Renal cortex interstitium (tissue), 11 donors: Measurements from ENCODE around the gene ERN2. TPM values are rescaled to one million over a fixed set of nuclear protein-coding genes. Genes with fewer than 3 reads are reported as not detected.
"Not testable (repeated sequence)": the region's sequence is repeated elsewhere in the genome, so short reads cannot be mapped to it uniquely, and the experiment has no call there.

ENCODE experiments used
- DNase-seq, 11 donors: peaks; one replicate each; pipeline ENCODE4 v3.0.0-alpha.2; 2013; ENCODE audit warnings: low read depth in 9 of 11, low spot score in 4 of 11; ENCODE audit errors: extremely low read depth in 1 of 11
- polyA plus RNA-seq, 3 donors: library from polyadenylated mRNA; unstranded; fragments of 120-200 nt; gene quantifications; one replicate each; pipeline ENCODE4 v1.2.1, GENCODE V29; 2013; ENCODE audit not compliant: insufficient read length in 3 of 3

Gene ERN2
- polyA plus RNA-seq, 3 donors, result 0.19 to 0.49 (median 0.47) TPM

DNA sequence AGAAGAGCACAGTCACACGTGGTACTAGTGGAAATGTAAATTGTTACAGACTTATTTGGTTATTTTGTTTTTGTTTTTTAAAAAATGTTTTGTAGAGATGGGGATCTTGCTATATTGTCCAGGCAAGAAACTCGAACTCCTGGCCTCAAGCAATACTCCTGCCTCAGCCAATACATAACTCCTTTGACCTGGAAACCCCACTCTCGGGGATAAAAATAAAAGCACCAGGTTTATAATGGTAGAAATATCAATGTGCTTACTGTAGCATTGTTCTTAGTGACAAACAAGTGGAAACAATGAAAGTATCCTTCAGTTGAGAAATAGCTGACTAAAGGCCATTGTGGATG lies 11.7 kb upstream of the ERN2 start:
- DNase-seq, result no peak

DNA sequence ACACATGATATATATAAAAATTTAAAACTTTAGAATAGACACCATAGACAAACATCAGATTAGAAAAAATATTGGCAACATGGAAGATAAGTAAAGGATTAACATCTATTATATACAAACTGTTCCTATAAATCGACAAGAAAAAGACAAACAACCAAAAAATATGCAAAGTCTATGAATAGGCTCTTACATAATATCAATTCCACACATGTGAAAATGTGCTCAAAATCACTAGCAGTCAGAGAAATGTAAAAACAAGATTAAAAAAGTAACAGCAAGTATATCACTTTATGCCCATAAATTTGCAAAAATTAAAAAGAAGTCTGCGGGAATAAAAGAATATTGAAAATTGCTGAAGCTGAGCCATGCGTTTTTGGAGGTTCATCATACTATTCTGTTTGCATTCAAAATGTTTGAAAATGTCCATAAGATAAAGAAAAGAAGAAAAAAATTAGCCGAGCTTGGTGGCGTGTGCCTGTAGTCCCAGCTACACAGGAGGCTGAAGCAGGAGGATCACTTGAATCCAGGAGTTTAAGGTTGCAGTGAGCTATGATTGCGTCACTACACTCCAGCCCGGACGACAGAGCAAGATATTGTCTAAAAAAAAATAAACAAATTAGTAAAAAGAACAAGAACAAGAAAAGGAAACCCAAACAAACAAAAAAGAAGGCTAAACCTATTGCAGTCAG lies 11.2 kb upstream of the ERN2 start:
- DNase-seq, result no peak

GRCh38 chr16:23722613-23723240 lies 9.7 kb upstream of the ERN2 start:
- DNase-seq, result not testable (repeated sequence)

GRCh38 chr16:23716484-23716883 lies 3.5 kb upstream of the ERN2 start:
- DNase-seq, result no peak

DNA sequence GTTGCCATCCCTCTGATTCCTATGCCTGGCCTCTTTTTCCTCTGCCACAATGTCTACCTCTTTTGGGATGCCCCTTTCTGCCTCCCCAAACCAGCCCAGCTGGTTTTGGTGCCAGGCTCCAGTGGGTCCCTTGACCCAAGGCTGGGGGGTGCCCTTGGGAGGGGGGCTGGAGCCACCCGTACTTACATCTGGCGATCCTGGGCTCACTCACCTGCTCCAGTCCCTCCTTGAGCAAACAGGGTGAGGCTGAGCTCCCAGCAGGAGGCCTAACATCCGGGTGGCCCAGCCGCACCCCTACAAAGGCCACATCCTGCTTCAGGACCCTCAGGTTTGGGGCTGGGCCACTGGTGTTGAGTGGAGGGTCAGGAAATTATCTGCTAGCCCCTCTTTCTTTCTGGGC lies 1.2 kb downstream of the ERN2 start:
- DNase-seq, result no peak

DNA sequence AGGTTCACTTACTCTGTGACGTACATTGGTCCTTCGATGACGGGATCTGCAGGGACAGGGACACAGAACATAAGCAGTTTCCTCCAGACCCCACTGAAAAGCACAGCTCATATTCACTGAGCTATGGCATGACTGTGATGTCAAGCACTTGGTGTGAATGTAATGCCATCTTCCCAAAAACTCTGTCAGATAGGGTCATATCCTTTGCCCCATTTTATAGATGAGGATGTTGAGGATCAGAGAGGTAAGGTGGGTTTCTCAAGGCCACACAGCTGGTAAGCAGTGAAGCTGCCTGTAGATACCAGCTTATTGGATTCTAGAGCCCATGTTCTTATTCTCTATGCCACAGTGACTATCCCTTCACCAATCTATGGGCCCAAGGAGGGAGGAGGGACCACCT lies 2.5 kb downstream of the ERN2 start:
- DNase-seq, result no peak

DNA sequence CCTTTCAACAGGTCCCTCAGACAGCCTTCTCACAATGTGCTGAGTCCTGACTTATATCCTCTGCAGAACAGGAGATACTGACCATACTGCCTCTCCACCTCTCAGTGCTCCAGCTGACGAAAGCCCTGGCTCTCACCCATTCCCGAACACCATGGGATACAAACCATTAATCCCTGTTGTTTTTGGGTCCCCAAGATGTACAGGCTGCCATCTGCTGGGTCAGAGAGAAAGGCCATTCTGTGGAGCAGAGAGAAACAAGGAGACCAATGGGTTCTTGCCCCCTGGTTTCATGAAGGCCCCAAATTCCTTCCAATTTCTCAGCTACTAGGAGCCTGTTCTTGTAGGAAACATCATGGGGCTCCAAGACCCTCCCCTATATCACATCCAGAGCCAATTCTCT lies 3.0 kb downstream of the ERN2 start:
- no peak for DNase-seq

- DNase-seq, result no peak
Observed at GRCh38 chr16:23709536-23709935, 3.5 kb downstream of the ERN2 start.

GRCh38 chr16:23706439-23706838 lies 6.6 kb downstream of the ERN2 start:
- DNase-seq, result no peak

DNA sequence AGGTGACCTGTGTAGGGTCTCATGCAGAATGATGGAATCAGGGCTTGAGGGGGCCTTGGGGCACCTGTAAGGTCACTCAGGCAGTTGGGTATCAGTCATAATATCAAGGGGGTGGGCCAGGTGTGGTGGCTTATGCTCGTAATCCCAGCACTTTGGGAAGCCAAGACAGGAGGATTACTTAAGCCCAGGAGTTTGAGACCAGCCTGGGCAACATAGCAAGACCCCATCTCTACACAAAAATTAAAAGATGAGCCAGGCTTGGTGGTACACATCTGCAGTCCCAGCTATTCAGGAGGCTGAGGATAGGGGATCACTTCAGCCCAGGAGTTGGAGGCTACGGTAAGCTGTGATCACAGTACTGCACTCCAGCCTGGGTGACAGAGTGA lies 7.5 kb downstream of the ERN2 start:
- DNase-seq, result no peak

GRCh38 chr16:23704772-23705516 lies 8.1 kb downstream of the ERN2 start:
- DNase-seq, result no peak

DNA sequence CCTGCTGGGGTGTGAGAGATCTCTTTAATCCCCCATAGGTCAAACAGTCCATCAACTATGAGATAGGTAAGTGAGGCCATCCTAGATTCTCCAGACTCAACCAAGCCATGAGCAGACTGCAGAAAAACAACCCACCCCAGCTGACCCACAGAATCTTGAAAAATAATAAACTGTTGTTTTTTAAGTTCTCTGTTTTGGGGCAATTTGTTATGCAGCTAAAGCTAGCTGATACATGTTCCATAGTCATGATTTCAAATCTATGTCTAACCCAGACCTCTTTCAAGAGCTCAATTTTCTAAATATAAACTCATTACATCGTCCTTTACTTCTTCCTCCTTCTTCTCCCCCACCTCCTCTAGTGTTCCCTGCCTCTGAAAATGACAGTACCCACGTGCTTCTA lies 10.1 kb downstream of the ERN2 start:
- no peak for DNase-seq

- no peak for DNase-seq
Observed at GRCh38 chr16:23701045-23701444, 12.0 kb downstream of the ERN2 start.

DNA sequence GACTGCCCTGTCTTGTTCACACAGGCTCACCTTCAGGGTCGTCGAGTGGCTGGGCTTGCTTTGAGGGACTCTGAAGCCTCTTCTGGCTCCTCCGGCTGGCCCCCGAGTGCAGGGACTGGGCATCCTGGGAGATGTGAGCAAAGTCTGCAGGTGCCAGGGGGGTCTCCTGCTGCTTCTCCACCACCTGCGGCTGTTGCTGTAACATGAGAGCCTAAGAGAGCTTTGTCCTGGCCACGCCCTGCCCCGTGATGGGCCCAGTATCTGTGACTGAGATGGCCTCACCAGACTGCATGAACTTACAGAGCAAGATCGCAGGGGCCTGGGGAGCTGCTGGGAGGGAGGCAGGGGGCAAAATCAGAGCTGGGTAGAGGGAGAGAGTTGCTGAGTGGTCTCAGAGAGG lies 12.5 kb downstream of the ERN2 start:
- DNase-seq, result no peak

- no peak for DNase-seq
Observed at GRCh38 chr16:23700093-23700492, 12.9 kb downstream of the ERN2 start.

- DNase-seq, result no peak
Observed at GRCh38 chr16:23699100-23699499, 13.9 kb downstream of the ERN2 start.

DNA sequence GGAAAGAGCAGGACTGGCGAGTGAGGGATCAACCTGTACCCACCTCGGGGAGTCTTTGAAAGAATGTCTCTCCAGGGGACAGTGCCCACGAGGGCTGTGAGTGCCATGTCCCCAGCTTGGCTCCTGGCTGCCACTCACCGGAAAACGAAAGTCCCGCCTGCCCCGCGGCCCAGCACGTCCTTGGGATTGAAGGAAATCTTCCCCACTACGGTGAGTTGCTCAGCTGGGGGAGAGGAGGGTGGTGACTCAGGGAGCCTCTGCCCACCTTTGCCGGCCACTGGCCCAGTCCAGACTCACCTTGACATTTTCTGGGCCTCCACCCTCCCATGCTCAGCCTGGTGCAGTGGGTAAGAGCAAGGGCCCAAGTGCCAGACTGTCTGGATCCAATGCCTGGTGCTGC lies 17.3 kb downstream of the ERN2 start:
- no peak for DNase-seq

- peak in 5 of 11 donors; percentile 23 to 51 (median 37) for DNase-seq
Observed at GRCh38 chr16:23694644-23695373, 18.2 kb downstream of the ERN2 start.

DNA sequence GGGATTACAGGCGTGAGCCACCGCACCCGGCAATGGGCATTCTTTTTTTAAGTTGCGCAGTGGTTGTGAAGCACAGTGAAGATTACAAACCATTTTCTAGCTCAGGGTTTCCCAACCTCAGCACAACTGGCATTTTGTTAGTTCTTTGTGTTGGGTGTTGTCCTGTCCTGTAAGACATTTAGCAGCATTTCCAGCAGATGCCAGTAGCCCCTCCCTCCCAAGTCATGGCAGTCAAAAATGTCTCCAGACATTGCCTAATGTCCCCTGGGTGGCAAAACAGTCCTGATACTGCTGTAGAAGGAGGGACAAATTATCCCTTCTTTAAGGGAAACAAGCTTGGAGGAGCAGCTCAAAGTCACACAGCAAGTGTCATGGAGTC lies 18.8 kb downstream of the ERN2 start:
- DNase-seq, result no peak
